Activated T-cell treated with anti-CD3 and anti-CD28 coated beads for 48 hours (primary cell): ENCODE results near the gene C10orf67.

Source experiments
- DNase-seq: peaks from one replicate; pipeline ENCODE4 v3.0.0-alpha.2; 2020; ENCODE audit warnings: low read depth

Gene C10orf67

GRCh38 chr10:23172429-23173213, 172.0 kb downstream of the C10orf67 start:
- DNase-seq = no peak

DNA sequence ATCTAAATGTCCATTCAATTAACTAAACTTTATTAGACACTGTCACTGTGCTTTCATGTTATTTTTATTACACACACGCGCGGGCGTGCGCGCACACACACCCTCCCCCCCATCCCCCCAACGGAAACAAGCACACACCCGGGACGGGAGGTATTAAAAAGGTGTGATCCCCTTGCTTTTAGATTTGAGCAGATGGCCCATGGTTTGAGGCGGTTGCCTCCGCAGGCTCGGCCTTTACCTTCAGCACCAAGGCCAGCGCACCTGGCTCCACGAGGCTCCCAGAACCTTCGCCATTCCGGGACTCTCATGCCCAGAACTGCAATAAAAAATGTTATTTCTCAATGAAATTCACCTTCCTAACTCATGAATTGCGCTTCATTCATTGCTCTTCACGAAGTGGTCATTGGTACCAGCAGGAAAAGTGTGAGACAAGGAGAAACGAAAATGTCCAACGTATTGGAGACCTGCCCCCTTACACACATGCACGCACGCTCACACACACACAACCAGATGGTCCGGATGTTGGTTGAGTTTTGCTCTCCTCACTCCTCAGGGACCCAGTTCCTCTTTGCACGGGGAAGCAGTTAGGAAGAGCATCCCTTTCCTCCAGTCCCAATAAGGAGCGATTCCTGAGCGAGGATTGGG, 173.2 kb downstream of the C10orf67 start:
- no peak for DNase-seq

DNA sequence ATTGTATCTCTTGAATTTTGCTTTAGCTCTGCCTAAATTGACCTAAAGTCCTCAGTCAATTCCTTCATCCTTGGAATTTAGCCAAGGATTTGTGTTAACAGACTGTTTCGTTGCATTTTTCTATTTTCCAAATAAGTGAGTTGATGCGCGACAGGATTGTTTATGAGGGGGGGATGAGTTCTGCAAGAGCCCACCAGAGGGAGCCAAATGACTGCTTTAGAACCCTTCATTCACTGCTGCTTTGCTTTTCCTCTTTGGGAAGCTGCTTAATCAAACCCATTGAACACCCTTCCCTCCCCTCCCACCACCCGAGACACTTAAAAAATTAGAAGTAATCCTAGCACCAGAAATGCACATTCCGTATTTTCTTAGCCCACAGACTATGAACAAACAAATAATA, 186.2 kb downstream of the C10orf67 start:
- DNase-seq = peak; percentile 30

DNA sequence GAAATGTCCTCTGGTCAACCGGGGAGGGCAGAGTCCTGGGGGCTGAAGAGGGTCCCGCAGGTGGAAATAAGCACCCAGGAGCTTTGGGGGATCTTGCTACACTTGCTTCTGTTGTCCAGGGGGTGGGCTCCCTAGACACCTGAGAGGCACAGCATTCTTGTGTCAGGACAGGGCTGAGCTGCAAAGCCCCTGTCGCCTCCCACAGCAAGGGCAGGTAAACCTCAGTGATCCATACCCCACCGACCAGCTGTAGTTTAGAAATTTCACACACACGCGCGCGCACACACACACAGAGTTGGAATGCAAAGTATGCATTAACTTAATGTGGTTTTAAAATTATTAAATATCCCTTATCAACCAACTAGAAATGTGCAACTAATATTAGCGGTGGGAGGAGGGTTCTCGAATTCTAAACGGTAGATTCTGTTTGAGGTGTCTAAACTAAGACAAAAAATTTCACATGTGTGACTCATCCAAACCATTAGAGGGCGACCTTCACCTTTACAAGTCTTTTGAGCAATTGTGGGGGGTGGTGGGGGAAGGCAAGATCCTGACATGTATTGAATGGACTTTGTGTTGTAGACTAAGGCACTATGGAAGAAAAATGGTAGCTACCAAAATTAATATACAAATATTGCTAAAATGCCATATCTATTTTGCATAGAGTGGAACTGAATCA, 186.8 kb downstream of the C10orf67 start:
- no peak for DNase-seq

GRCh38 chr10:23157239-23157681, 187.3 kb downstream of the C10orf67 start:
- DNase-seq = no peak

DNA sequence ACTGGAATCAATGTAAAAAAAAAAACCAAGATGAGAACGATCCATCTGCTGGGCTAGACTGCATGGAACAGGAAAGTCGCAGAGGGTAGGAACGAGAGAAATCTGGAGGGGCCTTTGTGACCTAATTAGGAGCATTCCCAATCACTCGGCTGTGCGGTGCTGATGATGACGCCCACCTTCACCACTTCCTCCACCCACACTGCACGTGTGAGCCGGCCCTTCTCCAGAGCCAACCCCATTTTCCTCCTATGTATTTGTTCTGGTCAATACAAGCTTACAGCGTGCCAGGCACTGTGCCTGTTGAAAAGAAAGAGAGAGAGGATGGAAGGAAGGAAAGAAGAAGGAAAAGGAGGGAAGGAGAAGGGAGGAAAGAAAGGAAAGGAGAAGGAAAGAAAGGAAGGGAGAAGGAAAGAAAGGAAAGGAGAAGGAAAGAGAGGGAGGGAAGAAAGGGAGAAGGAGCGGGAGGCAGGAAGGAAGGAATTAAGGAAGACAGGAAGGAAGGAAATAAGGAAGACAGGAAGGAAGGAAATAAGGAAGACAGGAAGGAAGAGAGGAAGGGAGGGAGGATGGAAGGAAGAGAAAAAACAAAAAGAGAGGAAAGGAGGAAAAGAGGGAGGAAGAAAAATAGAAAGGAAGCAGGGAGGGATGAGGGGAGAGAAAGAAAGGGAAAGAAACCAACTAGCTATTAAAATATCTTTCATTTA, 188.0 kb downstream of the C10orf67 start:
- DNase-seq = no peak

DNA sequence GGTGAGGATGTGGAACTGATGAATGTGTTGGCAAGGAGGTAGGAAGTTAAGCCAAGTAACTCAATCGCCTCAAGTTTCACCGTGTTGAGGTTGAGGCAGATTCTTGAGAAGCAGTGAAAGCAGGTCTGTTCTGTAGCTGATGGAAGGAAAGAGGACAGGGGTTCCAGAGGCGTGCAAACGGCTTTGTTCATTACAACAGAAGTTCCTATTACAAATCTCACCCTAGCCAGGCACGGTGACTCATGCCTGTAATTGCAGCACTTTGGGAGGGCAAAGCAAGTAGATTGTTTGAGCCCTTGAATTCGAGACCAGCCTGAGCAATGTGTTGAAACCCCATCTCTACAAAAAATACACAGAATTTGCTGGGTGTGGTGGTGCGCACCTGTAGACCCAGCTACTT, 189.4 kb downstream of the C10orf67 start:
- no peak for DNase-seq
